DMS114 treated with DMSO at 0.1 percent for 48 hours (cell line): Measurements from ENCODE around the gene ZNF480.
"Not testable (repeated sequence)": the region's sequence is repeated elsewhere in the genome, so short reads cannot be mapped to it uniquely, and the experiment has no call there.

Source experiments
- DNase-seq: peaks from one replicate; lab custom pipeline; 2025; ENCODE audit not compliant: unreplicated experiment; lab: John Stamatoyannopoulos, UW

The ZNF480 gene

DNA sequence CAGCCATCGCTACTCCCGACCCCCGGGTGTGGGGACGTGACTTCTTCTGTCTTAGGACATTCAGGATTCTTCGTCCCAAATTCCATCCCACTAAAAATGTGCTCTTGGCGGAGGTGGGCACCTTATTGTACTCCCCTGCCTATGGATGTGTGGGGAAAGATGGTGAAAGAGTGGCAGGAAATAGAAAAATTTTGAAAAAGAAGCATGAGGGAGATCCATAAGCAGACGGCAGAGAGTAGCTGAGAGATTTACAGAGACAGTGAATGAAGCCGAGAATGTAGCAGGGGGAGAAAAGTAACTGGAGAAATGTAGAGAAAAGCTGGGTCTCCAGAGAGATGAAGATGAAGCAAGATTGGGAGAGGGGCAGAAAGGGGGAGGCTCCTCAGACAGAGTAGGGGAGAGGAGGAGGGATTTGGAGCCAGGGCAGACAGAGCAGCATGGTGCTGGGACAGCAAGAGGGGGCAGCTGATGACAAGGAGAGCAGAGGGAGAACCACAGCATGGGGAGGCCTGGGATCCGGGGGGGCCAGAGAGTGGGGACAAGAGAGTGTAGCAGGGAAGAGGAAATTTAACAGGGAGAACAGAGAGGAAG is 39.9 kb downstream of the ZNF480 start:
- DNase-seq, result no peak

DNA sequence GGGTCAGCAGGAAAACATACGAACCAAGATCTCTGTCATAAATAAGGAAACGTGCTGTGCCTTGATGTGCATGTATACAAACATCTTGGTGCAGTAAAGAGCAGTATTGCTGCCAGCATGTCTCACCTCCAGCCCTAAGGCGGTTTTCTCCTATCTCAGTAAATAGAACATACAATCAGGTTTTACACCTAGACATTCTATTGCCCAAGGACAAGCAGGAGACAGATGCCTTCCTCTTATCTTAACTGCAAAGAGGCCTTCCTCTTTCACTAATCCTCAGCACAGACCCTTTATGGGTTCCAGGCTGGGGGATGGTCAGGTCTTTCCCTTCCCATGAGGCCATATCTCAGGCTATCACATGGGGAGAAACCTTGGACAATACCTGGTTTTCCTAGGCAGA is 42.1 kb downstream of the ZNF480 start:
- DNase-seq, result not testable (repeated sequence)

DNA sequence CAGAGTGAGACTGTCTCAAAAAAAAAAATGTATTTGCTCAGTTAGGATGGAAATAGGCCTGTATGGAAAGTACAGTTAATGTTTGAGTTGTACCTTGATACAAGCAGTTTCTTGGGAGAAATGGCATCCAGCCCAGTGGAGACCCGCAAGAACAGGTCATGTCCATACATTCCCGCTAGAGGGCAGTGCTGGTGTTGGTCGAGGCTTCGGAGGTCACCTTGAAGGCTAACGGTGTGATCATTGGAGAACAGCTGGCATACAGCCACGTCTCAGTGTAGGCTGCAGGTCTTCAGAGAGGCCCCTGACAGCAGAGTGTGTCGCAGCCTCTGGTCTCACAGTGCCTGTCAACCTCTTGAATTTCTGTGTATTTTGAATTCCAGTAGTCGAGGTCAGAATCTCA is 46.6 kb downstream of the ZNF480 start:
- no peak for DNase-seq

DNA sequence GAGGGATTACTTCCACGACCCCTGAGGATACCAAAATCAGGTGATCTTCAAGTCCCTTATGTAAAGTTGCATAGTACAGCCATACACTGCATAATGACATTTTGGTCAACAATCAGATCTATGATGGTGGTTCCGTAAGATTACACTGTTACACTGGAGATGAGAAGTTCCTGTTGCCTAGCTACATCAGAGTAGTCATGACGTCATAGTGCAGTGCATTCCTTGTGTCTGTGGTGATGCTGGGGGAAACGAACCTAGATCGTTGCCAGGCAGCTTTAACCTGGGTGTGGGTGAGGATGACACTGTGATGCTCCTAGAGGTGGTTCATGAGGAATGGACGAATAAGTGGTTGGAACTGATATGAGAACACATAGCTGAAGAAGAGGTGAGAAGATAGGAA is 48.2 kb downstream of the ZNF480 start:
- DNase-seq, result no peak

DNA sequence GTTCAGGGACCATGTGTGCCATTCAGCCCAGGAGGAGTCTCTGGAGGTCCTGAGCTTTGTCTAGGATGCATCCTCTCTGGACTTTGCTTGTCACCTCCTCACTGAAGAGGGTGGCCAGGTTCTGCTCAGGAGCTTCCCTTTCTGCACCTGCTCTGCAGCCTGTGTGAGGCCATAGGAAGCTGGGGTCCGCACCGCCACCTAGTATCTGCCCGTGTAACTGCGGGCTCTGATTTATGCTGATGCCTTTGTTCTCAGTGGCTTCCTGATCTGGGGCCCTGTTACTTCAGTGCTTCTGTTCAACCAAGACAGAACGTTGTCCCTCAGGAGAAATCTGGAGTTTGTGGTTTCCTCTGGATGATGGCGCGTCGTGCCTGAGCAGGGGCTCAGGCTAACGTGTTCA is 54.5 kb downstream of the ZNF480 start:
- DNase-seq, result no peak

DNA sequence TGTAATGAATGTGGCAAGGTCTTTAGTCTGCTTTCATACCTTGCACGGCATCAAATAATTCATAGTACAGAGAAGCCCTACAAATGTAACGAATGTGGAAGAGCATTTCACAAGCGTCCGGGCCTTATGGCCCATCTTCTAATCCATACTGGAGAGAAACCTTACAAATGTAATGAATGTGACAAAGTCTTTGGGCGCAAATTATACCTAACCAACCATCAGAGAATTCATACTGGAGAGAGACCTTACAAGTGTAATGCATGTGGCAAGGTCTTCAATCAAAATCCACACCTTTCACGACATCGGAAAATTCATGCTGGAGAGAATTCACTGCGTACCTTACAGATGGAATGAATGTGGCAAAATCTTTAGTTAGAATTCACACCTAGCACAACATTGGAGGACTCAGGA is 69.5 kb downstream of the ZNF480 start:
- DNase-seq, result no peak

DNA sequence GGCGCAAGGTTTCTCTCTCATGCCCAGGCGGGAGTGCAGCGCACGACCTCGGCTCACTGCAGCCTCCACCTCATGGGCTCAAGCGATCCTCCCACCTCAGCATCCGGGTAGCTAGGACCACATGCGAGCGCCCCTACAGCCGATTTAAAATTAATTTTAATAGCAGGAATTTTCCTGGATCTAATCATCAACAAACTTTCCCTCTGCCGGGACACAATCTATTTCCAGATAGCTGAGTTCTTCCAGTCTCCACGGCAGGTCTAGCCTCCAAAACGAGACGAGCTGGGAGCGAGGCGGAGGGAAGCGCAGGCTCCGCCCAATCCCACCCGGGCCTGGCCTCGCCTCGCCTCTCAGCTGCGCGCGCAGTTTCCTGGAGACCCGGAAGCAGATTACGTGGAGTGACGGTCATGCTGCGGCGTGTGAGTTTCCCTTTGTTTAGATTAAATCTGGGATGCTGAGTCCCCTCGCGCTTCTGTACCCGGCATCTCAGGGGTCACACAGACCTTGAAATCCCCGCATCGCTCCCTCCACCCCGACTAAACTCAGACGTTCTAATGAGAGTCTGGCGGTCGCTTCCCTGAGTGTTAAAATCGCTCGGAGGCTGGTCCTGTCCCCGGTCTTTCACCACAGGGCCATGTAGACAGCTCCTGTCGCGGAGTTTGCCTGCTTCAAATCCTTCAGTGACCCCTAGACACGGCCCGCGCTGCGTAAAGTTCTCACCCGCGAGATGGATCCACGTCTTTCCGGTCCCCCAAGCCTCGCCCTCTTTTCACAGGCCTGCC is 72.8 kb downstream of the ZNF480 start, which contains the start of gene ZNF880:
ZNF880 (plus strand) TSS at position 365 of the 782 bp plus-strand sequence; CDS start at position 408, 43 bp downstream.
- DNase-seq, result no peak

DNA sequence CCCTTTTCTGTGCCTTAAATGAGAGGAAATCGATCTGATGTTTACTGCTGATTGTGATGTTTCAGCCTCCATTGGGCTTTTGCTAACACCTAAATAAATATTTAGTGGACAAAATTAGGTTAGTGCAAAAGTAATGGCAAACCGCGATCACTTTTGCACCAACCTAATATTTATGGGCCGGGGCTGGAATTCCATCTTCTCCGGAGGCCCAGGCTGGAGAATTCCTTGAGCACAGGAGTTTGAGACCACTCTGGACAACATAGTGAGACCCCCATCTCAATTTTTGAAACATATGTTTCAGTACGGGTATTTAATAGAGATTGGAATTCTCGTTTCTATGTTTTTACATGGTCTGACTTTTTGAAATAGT is 73.4 kb downstream of the ZNF480 start:
- no peak for DNase-seq
